ENCODE data around the gene EFCAB11.
"Not testable (repeated sequence)": the region's sequence is repeated elsewhere in the genome, so short reads cannot be mapped to it uniquely, and the experiment has no call there.

EFCAB11 gene

DNA sequence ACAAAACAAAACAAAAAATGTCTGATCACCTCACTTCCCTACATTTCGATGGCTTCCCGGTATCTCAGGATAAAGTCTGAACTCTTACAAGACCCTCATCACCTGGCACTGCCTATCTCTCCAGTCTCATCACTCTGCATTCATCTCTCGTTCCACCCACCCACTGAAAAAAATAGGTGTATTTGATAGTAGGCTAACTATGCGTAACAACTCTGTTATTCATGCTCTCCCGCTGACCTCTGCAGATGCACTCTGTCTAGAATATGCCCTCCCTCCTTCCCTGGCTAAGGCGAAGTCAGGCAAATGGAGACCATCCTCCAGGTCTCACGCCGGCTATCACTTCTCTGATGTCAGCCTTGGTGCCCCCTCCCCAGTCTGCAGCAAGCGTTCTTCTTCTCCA lies 44.9 kb downstream of the EFCAB11 start:
- DNase-seq: no peak

DNA sequence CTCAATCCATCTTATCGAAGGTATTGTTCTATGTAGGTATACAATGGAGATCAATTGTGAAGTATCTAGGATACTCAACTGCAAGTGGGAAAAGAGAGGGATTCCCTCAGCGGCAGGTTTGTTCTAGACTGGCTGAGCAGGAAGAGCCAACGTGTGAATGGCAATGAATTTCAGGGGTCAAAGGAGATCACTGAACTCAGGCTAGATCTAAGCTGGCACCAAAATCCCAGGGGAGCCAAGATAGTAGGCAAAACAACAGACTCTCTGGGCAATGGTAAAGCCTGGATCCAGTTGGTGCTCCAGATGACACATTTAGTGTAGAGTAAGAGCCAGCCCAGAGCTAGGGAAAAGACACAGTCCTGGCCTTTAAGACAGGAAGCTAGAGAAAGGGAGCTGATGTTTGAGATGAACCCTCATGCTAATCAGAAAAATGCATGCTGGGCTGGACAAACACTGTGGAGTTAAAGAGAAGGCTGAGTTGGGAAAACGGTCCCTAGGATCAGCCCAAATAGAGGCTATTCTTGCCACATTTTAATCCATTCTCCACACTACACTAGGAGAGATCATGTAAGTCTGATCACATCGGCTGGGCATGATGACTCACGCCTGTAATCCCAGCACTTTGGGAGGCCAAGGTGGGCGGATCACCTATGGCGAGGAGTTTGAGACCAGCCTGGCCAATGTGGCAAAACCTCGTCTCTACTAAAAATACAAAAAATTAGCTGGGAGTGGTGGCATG lies 45.6 kb downstream of the EFCAB11 start:
- no peak for DNase-seq

DNA sequence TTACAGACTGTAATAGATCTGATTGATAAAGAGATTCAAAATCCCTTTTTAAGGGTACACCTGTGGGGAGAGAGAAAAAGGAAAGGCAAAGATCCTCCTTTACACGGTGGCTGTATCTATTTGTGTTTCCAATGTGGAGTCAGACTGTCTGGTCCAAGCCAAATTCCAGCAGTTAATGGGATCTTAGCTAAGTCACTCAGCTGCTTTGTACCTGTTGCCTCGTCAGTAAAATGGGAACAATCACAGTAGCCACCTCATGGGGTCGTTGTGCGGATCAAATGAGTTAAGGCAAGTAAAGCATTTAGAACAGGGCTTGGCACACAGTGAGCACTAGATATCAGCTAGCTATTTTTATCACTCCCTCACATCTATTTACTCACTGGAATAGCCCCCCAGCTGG lies 46.9 kb downstream of the EFCAB11 start:
- DNase-seq: no peak

DNA sequence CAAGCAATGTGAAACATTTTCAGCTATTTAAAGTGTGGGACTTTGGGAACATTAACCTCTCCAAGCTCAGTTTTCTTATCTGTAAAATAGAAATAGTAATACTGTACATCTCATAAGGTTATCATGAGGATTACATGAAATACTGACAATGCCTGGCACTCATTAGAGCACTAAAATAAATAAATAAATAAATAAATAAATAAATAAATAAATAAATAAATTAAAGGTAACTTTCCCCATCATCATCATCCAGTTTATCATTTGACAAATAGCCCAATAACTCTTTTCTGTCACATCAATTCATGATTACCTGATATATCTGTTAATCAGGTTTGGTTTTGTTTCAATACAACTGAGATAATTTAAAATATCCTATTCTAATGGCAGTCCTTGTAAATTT lies 48.5 kb downstream of the EFCAB11 start:
- DNase-seq: no peak

DNA sequence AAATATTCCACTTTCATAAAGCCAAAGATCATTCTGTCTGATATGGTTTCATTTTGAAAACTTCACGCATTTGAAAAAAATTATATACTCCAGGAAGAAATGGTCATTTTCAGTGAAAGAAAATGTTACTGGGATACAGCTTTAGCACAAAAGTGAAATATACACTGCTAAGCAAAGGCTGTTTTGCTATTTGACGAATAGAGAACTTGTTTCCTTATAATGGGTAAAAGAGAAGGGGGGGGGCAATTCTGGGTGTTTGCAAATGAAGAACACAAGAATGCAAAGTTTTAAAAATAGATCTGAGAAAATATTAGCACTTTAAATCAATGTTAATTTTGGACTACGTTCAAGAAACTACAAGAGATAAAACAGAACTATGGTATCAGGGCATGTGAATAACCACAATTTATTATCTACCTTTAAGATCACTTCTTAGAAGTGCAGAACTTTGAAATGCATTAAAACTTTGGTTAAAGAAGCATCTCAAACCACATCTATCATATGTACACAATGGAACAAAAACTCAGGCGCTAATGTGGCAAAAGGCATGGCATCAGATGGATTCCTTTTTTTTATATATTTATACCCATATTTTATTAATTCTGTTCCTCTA lies 51.1 kb downstream of the EFCAB11 start:
- no peak for DNase-seq

DNA sequence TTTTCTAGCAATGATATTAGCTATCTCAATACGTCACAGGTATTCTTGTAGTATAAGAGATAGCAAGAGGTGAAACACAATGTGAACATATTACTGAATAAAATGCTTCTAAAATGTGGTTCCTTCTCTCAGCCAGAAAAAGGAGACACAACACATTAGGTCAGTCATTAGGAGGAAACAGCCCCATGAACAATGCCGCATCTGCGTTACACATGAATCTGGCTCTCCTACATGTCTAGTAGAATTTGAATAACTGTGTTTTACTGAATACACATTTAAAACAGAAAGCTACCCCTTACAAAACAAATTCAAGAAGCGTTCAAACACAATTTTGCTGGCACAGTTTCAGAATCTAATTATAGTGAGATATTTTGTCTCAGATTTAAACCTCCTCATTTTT lies 51.6 kb downstream of the EFCAB11 start:
- DNase-seq: no peak

DNA sequence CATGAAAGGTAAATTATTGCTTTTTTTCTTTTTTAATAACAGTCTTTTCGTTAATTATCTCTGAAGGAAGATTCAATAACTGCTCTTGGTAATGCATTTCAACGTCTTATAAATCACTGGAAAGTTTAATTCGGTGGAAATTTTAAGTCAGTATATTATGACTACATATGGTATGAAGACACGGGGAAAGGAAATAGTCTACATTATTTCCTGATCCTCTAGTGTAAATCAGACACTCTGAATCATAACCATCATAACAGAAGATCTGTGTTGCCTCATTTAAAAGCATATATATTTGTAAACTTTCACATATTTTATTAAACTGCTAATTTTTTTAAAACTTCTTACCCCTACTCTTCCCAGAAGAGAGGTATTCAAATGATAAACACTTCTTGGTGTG lies 53.7 kb downstream of the EFCAB11 start:
- no peak for DNase-seq

DNA sequence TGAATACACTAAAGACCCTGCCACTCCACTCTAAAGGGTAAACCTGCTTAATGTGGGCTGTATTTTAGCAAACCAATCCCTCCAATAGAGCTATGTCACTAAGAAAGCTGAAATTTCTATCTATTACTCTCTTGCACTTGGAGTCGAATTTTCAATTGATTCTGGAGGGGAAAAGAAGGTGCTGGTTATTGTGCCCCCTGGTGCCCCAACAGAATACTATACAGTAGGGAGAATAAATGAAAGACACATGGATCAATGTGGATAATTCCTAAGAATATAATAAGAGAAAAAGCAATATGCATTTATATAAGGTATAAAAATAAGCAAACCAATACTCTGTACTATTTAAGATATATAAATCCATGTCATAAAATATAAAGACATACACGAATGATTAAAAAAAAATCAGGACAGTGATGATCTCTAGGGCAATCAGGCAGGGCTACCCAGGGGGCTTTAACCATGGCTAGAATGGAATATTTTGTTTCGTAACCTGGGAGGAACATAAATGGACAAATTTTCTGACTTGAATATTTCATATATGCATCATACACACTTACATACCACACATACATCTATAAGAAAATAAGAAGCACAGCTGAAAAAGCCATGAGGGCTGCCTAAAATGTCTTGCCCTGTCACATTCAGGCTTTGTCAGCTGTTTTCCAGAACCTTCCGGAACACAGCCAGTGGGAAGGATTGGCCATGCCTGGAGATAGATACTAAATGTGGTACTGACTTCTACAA lies 54.4 kb downstream of the EFCAB11 start:
- no peak for DNase-seq

DNA sequence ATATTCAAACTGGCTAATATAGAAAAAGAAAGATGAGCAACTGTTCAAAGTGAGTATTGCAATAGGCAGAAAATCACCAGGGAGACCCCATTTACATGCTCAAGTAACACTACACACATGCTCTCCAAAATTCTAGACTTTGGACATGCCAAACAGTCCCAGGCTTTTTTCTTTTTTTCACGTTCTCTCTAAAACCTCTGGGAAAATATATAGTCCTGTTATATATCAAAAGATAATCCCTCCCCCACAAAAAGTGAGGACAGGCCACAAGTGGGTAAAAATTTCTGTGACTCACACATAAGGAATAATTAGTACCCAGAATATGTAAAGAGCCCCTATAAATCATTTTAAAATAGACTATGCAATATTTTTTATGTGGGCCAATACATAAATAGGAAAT lies 55.2 kb downstream of the EFCAB11 start:
- DNase-seq: no peak

DNA sequence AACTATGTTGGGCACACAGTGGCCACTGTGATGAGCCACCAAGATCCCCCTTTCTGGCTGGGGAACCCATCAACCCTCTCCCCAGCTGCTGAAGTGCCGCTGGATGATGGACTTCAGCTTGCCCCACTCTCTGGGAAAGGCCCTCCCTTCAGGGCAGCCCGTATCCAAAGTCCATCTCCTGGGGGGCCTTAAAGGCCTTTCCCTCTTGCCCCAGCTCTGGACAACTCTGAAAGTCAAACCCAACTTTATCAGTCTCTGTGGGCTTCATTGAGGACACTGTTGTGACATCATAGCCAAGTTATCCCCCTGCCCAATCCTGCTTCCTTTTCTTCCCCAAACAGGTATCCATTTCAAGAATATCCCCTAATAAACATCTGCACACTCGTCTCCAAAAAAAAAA lies 61.1 kb downstream of the EFCAB11 start:
- not testable (repeated sequence) for DNase-seq

DNA sequence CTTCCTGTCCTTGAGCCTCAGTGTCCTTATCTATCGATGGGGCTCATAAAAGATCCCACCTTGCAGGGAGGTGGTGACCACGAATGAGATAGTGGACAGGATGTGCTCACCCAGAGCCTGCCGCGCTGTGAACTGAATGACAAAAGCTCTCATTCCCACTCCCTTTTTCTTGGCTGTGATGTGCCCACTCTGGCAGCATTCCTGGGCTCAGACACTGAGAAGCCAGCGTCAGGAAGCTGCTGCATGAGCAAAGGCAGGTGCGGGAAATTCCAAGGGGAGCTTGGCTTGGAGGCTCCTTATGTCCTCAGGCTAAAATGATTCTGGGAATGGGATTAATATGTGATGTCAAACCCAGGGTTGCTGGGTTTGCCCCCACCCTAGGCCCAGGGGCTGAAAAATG lies 61.6 kb downstream of the EFCAB11 start:
- DNase-seq: no peak

DNA sequence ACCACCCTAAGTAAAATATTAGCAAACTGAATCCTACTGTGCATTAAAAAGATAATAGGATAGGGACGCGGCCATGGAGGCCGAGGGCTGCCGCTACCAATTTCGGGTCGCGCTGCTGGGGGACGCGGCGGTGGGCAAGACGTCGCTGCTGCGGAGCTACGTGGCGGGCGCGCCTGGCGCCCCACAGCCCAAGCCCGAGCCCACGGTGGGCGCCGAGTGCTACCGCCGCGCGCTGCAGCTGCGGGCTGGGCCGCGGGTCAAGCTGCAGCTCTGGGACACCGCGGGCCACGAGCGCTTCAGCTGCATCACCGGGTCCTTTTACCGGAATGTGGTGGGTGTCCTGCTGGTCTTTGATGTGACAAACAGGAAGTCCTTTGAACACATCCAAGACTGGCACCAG lies 62.8 kb downstream of the EFCAB11 start:
- DNase-seq: not testable (repeated sequence)

DNA sequence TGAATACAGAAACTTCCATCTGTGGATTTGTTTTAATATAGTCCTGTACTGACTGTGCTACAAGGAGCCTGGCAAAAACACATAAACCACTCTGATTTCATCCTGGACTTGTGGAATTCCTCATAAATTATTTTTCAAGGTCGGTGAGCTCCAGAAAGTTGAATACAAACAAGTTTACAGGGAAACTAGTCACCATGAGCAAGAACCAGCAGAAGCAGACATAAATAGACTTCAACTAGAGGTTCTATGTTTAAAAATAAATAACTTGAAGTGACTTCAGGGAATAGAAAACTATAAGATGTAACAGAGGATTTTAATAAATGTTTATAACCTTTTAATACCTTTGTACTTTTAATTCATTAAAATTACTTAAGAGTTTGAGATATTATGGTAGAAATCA lies 63.5 kb downstream of the EFCAB11 start:
- no peak for DNase-seq

DNA sequence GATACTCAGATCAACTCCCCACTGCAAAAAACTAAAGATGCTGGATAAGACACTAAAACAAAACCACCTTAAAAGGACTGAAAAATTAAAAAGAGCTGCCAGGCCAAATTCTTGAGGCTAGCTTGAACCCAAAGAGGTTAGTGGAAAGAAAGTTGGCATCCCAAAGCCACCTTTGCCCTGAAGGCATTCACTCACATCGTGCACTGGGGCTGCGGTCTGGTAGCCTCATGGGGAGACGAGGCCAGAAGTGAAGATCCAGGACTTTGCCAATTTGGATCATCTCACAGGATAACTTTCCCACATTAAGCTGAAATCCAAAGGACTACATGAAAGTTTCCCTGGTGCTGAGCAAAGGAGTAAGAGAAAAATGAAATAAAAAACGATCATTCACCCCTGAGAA lies 63.9 kb downstream of the EFCAB11 start:
- DNase-seq: no peak

DNA sequence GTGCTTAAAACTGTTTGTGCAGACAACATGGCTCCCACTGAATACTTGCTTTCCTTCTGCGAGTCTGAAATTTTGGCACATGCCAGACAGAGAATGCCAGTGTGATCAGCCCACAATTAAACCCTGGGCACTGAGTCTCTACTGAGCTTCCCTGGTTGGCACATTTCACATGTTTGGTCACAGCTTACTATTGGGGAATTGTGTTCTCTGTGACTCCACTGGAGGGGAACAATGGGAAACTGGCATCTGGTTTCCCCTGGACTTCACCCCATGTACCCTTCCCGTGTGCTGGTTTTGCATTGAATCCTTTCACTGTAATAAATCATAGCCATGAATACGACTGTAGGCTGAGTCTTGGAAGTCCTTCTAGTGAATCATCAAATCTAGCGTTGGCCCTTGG lies 64.9 kb downstream of the EFCAB11 start:
- DNase-seq: no peak

DNA sequence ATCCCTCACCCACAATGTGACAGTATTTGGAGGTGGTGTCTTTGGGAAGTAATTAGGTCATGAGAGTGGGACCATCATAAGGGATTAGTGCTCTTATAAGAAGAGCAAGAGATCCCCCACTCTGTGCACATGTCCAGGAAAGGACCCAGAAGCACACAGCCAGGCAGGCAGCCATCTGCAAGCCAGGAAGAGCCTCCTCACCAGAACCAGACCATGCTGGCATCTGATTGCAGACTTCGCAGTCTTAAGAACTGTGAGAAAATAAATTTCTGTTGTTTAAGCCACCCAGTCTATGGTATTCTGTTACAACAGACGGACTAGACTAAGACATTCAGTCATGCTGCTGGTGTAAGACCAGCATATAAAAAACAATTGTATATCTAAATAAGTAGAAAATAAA lies 69.8 kb downstream of the EFCAB11 start:
- no peak for DNase-seq

DNA sequence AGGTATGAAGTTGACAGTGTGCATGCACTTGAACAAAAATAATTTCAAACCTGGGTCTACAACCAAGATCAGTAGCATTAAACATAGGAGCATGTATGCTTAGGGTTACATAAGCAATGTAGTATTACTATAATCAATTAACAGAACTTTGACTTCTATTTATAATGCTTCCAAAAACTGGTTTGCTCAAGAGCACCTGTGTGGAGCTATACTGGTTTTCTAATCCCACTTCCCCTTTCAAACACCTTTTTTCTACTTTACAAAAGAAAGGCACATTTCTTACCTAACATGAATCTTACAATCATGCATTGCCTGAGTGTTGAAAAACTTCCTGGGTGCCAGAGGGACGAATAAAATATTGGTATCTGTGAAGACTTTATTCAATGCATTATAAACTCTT lies 72.7 kb downstream of the EFCAB11 start:
- no peak for DNase-seq

DNA sequence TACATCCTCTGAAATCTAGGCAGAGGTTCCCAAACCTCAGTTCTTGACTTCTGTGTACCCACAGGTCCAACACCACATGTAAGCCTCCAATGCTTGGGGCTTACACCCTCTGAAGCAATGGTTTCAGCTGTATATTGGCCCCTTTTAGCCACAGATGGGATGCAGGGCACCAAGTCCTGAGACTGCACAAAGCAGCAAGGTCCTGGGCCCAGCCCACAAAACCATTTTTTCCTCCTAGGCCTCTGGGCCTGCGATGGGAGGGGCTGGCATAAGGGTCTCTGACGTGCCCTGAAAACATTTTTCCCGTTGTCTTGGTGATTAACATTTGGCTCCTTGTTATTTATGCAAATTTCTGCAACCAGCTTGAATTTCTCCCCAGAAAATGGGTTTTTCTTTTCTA lies 80.4 kb downstream of the EFCAB11 start:
- DNase-seq: not testable (repeated sequence)

DNA sequence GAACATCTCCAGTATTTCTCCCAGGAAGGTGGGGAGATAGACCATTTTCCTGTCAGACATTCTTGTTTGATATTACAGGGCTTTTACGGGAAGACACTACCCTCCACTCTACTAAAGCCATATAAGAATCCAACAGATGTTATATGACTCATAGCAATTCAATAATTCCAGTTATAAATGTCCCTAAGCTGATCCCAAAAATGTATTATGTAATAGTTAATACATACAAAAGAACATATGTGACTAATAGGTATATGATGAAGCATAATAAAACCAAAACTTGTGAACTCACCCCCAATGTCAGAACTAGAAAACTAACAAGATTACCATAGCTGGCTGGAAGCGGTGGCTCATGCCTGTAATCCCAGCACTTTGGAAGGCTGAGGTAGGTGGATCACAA lies 84.2 kb downstream of the EFCAB11 start:
- DNase-seq: no peak

DNA sequence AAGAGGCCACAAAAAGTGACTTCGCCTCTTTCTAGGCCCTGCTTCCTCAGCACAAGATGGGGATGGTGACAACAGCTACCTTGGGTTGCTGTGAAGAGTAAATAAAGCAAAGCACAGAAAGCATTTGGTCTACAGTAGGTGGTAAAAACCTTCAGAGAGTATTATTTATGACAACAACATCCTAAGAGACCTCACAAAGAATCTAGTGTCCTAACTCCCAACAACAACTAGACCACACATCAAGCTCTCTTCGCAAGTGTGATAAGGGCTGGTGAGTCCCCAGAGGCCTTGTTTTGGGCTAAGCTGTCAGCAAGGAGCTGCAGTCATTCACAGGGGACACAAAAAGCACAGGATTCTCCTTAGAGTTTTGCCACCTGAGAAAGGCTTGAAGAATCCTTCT lies 84.9 kb downstream of the EFCAB11 start:
- DNase-seq: no peak

DNA sequence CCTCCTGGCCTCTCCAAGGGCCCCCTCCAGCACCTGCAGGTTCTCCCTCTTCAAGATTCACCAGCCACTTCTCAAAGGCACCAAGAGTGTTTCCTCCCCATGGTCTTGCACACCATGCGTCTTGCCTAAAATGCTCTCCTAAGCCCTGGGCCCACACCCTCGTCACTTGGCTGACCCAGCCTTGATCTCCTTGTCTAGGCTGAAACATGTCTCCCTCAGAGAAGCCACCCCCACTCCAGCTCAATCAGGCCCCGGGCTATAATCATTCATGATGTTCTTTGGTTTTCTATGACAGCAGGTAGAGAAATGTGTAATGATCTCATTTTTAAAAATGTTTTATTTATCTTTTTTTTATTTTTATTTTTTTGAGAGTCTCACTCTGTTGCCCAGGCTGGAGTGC lies 88.1 kb downstream of the EFCAB11 start:
- no peak for DNase-seq

DNA sequence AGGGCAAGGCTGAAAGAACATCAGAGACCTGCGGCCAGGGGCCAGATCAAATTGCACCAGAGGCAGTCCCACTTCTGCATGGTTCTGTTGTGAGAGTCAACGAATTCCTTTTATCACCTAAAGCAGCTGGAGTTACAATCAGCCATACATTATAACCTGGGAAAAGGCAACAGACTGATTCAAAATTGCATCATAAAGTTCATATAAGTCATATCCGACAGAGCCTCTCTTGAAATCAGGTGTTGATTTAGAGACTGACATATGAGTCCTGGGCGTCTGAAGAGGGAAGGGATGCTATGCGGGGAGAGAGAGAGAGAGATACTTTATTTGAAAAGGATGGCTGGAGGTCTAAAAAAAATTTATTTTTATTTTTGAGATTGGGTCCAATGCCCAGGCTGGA lies 89.4 kb downstream of the EFCAB11 start:
- no peak for DNase-seq

DNA sequence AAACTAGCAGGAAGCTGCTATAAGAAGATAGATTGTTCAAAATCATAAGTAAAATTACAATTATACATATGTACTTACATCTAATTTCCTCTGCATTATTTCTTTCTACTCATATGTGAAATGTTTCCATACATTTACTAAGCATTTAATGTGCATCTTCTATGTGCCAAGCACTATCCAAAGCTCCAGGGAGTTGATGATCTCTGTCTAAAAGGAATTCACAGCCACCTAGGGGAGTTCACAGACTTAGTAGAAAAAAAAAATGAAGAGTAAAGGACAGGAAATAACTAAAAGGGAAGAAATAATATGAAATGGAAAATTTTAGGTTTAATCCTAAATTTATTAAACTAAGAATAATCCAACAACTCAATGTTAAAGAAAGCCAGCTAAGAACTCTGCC lies 91.7 kb downstream of the EFCAB11 start:
- DNase-seq: no peak

DNA sequence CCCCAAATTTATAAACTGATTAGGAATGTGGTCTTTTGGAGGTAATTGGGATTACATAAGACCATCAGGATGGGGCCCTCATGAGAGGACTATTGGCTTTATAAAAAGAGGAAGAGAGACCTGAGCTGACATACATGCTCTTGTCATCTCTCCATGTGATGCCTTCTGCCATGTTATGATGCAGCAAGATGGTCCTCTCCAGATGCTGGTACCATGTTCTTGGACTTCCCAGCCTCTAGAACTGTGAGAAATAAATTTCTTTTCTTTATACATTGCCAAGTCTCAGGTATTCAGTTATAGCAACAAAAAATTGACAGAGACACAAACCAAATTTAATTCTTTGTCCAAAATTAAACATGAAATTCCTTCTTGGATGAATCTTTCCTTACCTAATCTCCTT lies 92.9 kb downstream of the EFCAB11 start:
- DNase-seq: no peak
